Upper lobe of left lung (tissue), 4 donors: Measurements from ENCODE around the gene TRAPPC8.

Source experiments
- CTCF ChIP-seq, 6 experiments: fragments of 450-650 bp in 4 of 6; fragments of 200-600 bp in 2 of 6; sonication (generic) in 2 of 6; IDR thresholded peaks; one replicate each; pipeline ENCODE4 v1.5.1; 2016 to 2019; ENCODE audit warnings: antibody characterized with exemption in 6 of 6
- POLR2A ChIP-seq, 4 donors: fragments of 450-650 bp; IDR thresholded peaks; one replicate each; pipeline ENCODE4 v1.5.1; 2016 to 2017; ENCODE audit warnings: antibody characterized with exemption in 4 of 4, mild to moderate bottlenecking in 2 of 4

- TF ChIP-seq POLR2A (IDR thresholded peaks at IDR 0.05) (no peak), CTCF (IDR thresholded peaks at IDR 0.05) (no peak)
These were observed 51.4 kb downstream of the TRAPPC8 start for GRCh38 chr18:31891566-31891965.
